Spleen (tissue), 7 donors: ENCODE results near the gene ZCWPW1.
"Not testable (repeated sequence)": the region's sequence is repeated elsewhere in the genome, so short reads cannot be mapped to it uniquely, and the experiment has no call there.

Experiments used
- POLR2AphosphoS5 ChIP-seq, 3 donors: sonication (generic); formaldehyde crosslinking; IDR thresholded peaks; one replicate each; pipeline ENCODE4 v1.5.1; 2017; ENCODE audit warnings: antibody characterized with exemption in 3 of 3
- TF ChIP-seq, protein P1 (sequence below), 11 experiments: fragments of 200-600 bp in 7 of 11; fragments of 450-650 bp in 4 of 11; sonication (generic) in 4 of 11; IDR thresholded peaks in 8 of 11; conservative IDR thresholded peaks in 3 of 11; 1 replicate in 7 of 11; 2 replicates in 4 of 11; pipeline versions ENCODE4 v1.4.0 to v1.8.0; 2016 to 2021; ENCODE audit warnings: antibody characterized with exemption in 11 of 11, inconsistent platforms in 4 of 11, mild to moderate bottlenecking in 1 of 11
- donor health status: DM: no; HTN: no; CAD: no; lungs with moderate emphysema.
- donor health status: DM: no; HTN: no; CAD: no.
- donor health status: DM: no; HTN: no; CAD: no.

GRCh38 chr7:100373870-100374598 is 54.5 kb downstream of the ZCWPW1 start:
- TF ChIP-seq POLR2AphosphoS5 (IDR thresholded peaks at IDR 0.05): not testable (repeated sequence)
- TF ChIP-seq, protein P1, sequence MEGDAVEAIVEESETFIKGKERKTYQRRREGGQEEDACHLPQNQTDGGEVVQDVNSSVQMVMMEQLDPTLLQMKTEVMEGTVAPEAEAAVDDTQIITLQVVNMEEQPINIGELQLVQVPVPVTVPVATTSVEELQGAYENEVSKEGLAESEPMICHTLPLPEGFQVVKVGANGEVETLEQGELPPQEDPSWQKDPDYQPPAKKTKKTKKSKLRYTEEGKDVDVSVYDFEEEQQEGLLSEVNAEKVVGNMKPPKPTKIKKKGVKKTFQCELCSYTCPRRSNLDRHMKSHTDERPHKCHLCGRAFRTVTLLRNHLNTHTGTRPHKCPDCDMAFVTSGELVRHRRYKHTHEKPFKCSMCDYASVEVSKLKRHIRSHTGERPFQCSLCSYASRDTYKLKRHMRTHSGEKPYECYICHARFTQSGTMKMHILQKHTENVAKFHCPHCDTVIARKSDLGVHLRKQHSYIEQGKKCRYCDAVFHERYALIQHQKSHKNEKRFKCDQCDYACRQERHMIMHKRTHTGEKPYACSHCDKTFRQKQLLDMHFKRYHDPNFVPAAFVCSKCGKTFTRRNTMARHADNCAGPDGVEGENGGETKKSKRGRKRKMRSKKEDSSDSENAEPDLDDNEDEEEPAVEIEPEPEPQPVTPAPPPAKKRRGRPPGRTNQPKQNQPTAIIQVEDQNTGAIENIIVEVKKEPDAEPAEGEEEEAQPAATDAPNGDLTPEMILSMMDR (IDR thresholded peaks at IDR 0.05 in 8 of 11, conservative IDR thresholded peaks at IDR 0.05 in 3 of 11): peak in 1 of 11 experiments; percentile 11
